Trophoblast cell (in vitro differentiated cells and primary cell): ENCODE data around the gene RBM47.

ENCODE experiments used
- DNase-seq, 2 donors: peaks; one replicate each; pipeline ENCODE4 v3.0.0-alpha.2; 2016
- H2AFZ ChIP-seq: 2 replicates; pipeline ENCODE4 v1.6.1; 2013; ENCODE audit warnings: low read length, moderate library complexity, mild to moderate bottlenecking; ENCODE audit not compliant: insufficient read depth, poor library complexity
- H2AK5ac ChIP-seq: 2 replicates; pipeline ENCODE4 v1.6.1; 2013; ENCODE audit warnings: mild to moderate bottlenecking, low read length
- H2BK120ac ChIP-seq: 2 replicates; pipeline ENCODE4 v1.6.1; 2013; ENCODE audit warnings: low read length, mild to moderate bottlenecking, moderate library complexity; ENCODE audit not compliant: insufficient read depth, poor library complexity
- H2BK12ac ChIP-seq: 2 replicates; pipeline ENCODE4 v1.6.1; 2013; ENCODE audit warnings: mild to moderate bottlenecking, low read length, moderate library complexity
- H2BK5ac ChIP-seq: 2 replicates; pipeline ENCODE4 v1.6.1; 2013; ENCODE audit warnings: low read length, low read depth, moderate library complexity, mild to moderate bottlenecking; ENCODE audit not compliant: poor library complexity
- H3K14ac ChIP-seq: 2 replicates; pipeline ENCODE4 v1.6.1; 2013; ENCODE audit warnings: mild to moderate bottlenecking, low read length
- H3K18ac ChIP-seq: 2 replicates; pipeline ENCODE4 v1.6.1; 2013; ENCODE audit warnings: mild to moderate bottlenecking, low read length
- H3K23ac ChIP-seq: 2 replicates; pipeline ENCODE4 v1.6.1; 2013; ENCODE audit warnings: low read length
- H3K27ac ChIP-seq: 2 replicates; pipeline ENCODE4 v1.5.1; 2013; ENCODE audit warnings: low read depth, mild to moderate bottlenecking, inconsistent platforms, low read length, moderate library complexity
- H3K27me3 ChIP-seq: 2 replicates; pipeline ENCODE4 v1.6.1; 2013; ENCODE audit warnings: inconsistent platforms, mild to moderate bottlenecking, low read length, moderate library complexity; ENCODE audit not compliant: insufficient read depth
- H3K36me3 ChIP-seq, 2 experiments: 1 replicate in 1 of 2; 2 replicates in 1 of 2; pipeline ENCODE4 v1.6.1; 2013; ENCODE audit warnings: low read length in 2 of 2, mild to moderate bottlenecking in 2 of 2, moderate library complexity in 1 of 2; ENCODE audit not compliant: insufficient read depth in 2 of 2, control insufficient read depth in 1 of 2
- H3K4ac ChIP-seq: 2 replicates; pipeline ENCODE4 v1.6.1; 2013; ENCODE audit warnings: low read depth, mild to moderate bottlenecking, low read length, moderate library complexity
- H3K4me1 ChIP-seq, 2 experiments: 1 replicate in 1 of 2; 2 replicates in 1 of 2; pipeline ENCODE4 v1.6.1; 2013; ENCODE audit warnings: low read length in 2 of 2, mild to moderate bottlenecking in 2 of 2, moderate library complexity in 1 of 2; ENCODE audit not compliant: insufficient read depth in 2 of 2, control insufficient read depth in 1 of 2
- H3K4me2 ChIP-seq: 2 replicates; pipeline ENCODE4 v1.6.1; 2013; ENCODE audit warnings: inconsistent platforms, mild to moderate bottlenecking, low read length, moderate library complexity
- H3K4me3 ChIP-seq: 2 replicates; pipeline ENCODE4 v1.5.1; 2013; ENCODE audit warnings: mild to moderate bottlenecking, low read depth, low read length, inconsistent platforms
- H3K79me1 ChIP-seq: one replicate; pipeline ENCODE4 v1.6.1; 2013; ENCODE audit warnings: low read length
- H3K79me2 ChIP-seq: 2 replicates; pipeline ENCODE4 v1.6.1; 2013; ENCODE audit warnings: low read length, mild to moderate bottlenecking; ENCODE audit not compliant: control insufficient read depth, insufficient read depth, poor library complexity
- H3K9ac ChIP-seq: 2 replicates; pipeline ENCODE4 v1.6.1; 2013; ENCODE audit warnings: mild to moderate bottlenecking, low read length
- H3K9me3 ChIP-seq: 2 replicates; pipeline ENCODE4 v1.6.1; 2013; ENCODE audit warnings: low read depth, mild to moderate bottlenecking, control low read depth, inconsistent platforms, low read length; ENCODE audit not compliant: insufficient read depth
- H4K12ac ChIP-seq: 2 replicates; pipeline ENCODE4 v1.6.1; 2013; ENCODE audit warnings: low read depth, mild to moderate bottlenecking, low read length, moderate library complexity
- H4K8ac ChIP-seq: 2 replicates; pipeline ENCODE4 v1.6.1; 2013; ENCODE audit warnings: low read depth, mild to moderate bottlenecking, low read length, moderate library complexity
- H4K91ac ChIP-seq: one replicate; pipeline ENCODE4 v1.6.1; 2013; ENCODE audit warnings: low read depth, mild to moderate bottlenecking, low read length, moderate library complexity
- WGBS: extraction: QIAGEN DNeasy Blood & Tissue Kit; methylation state at CpG from one replicate; pipeline ENCODE4 v1.1.7; 2013; ENCODE audit warnings: missing lambda C conversion rate; ENCODE audit not compliant: insufficient read length, insufficient coverage; ENCODE audit errors: extremely low coverage; 5-methylcytosine and 5-hydroxymethylcytosine counted together

RBM47 gene

GRCh38 chr4:40599431-40599830 lies 30.2 kb downstream of the RBM47 start:
- H4K91ac ChIP-seq, result no peak overlapping the region
- H3K79me1 ChIP-seq, result no peaks in the 10 kb centered on the region
- H3K79me2 ChIP-seq, result peaks cover 2% of the 10 kb centered on the region
- no peak overlapping the region for H3K4me3 ChIP-seq
- no peak overlapping the region for H3K14ac ChIP-seq
- H3K4me2 ChIP-seq, result no peak overlapping the region
- no peak overlapping the region for H3K23ac ChIP-seq
- no peak for DNase-seq
- H2BK12ac ChIP-seq, result no peak overlapping the region
- no peak overlapping the region for H3K18ac ChIP-seq
- no peak overlapping the region for H3K9ac ChIP-seq
- no peak overlapping the region for H4K12ac ChIP-seq
- no peak overlapping the region for H2AK5ac ChIP-seq
- no peaks in the 10 kb centered on the region for H3K36me3 ChIP-seq
- no peak overlapping the region for H3K4ac ChIP-seq
- no peaks in the 10 kb centered on the region for H3K27me3 ChIP-seq
- no peak overlapping the region for H2BK120ac ChIP-seq
- no peak overlapping the region for H4K8ac ChIP-seq
- no peak overlapping the region for H2AFZ ChIP-seq
- H3K9me3 ChIP-seq, result no peaks in the 10 kb centered on the region
- no peak overlapping the region for H3K27ac ChIP-seq
- no peaks in the 10 kb centered on the region for H3K4me1 ChIP-seq
- no CpG with 5 or more reads among the region's 2 CpGs for WGBS
- H2BK5ac ChIP-seq, result no peak overlapping the region

GRCh38 chr4:40596522-40596921 lies 33.1 kb downstream of the RBM47 start:
- H2AK5ac ChIP-seq, result no peak overlapping the region
- H3K14ac ChIP-seq, result no peak overlapping the region
- no peaks in the 10 kb centered on the region for H3K4me1 ChIP-seq
- no peaks in the 10 kb centered on the region for H3K36me3 ChIP-seq
- no peak overlapping the region for H3K27ac ChIP-seq
- H2AFZ ChIP-seq, result no peak overlapping the region
- no peak overlapping the region for H4K8ac ChIP-seq
- H3K4me3 ChIP-seq, result no peak overlapping the region
- H3K9me3 ChIP-seq, result no peaks in the 10 kb centered on the region
- H2BK120ac ChIP-seq, result no peak overlapping the region
- no peak overlapping the region for H4K12ac ChIP-seq
- H2BK12ac ChIP-seq, result no peak overlapping the region
- H3K4ac ChIP-seq, result no peak overlapping the region
- no peak overlapping the region for H3K4me2 ChIP-seq
- no peaks in the 10 kb centered on the region for H3K79me1 ChIP-seq
- H2BK5ac ChIP-seq, result no peak overlapping the region
- no CpG with 5 or more reads among the region's 4 CpGs for WGBS
- DNase-seq, result no peak
- H3K27me3 ChIP-seq, result no peaks in the 10 kb centered on the region
- H4K91ac ChIP-seq, result no peak overlapping the region
- no peak overlapping the region for H3K9ac ChIP-seq
- no peak overlapping the region for H3K18ac ChIP-seq
- peaks cover 2% of the 10 kb centered on the region for H3K79me2 ChIP-seq
- no peak overlapping the region for H3K23ac ChIP-seq

- WGBS, result no CpG with 5 or more reads among the region's 5 CpGs
These were observed 33.7 kb downstream of the RBM47 start for GRCh38 chr4:40595981-40596380.

GRCh38 chr4:40594261-40595178 lies 35.1 kb downstream of the RBM47 start:
- no peak overlapping the region for H3K4me3 ChIP-seq

More at GRCh38 chr4:40595981-40596380, 33.7 kb downstream of the RBM47 start:
- Histone ChIP-seq H3K23ac (no peak overlapping the region), H2AFZ (no peak overlapping the region), H3K4ac (no peak overlapping the region), H3K79me1 (no peaks in the 10 kb centered on the region), H2AK5ac (no peak overlapping the region), H3K4me1 (no peaks in the 10 kb centered on the region), H3K9ac (no peak overlapping the region), H3K79me2 (no peaks in the 10 kb centered on the region), H3K4me2 (no peak overlapping the region), H3K4me3 (no peak overlapping the region), H3K14ac (no peak overlapping the region), H4K91ac (no peak overlapping the region), H3K18ac (no peak overlapping the region), H4K12ac (no peak overlapping the region), H3K27ac (no peak overlapping the region), H4K8ac (no peak overlapping the region), H2BK12ac (no peak overlapping the region), H2BK5ac (no peak overlapping the region), H2BK120ac (no peak overlapping the region), H3K27me3 (no peaks in the 10 kb centered on the region), H3K36me3 (no peaks in the 10 kb centered on the region), H3K9me3 (no peaks in the 10 kb centered on the region)
- peak in 1 of 2 donors; percentile 52 for DNase-seq

More at GRCh38 chr4:40594261-40595178, 35.1 kb downstream of the RBM47 start:
- Histone ChIP-seq H4K91ac (no peak overlapping the region), H3K4me2 (no peak overlapping the region), H3K9ac (no peak overlapping the region), H4K8ac (no peak overlapping the region), H3K9me3 (no peaks in the 10 kb centered on the region), H3K18ac (no peak overlapping the region), H2AFZ (no peak overlapping the region), H3K79me1 (no peaks in the 10 kb centered on the region), H3K4ac (no peak overlapping the region), H3K36me3 (no peaks in the 10 kb centered on the region), H3K27ac (no peak overlapping the region), H3K27me3 (no peaks in the 10 kb centered on the region), H4K12ac (no peak overlapping the region), H2BK12ac (no peak overlapping the region), H2BK120ac (no peak overlapping the region), H2BK5ac (no peak overlapping the region), H3K79me2 (no peaks in the 10 kb centered on the region), H3K4me1 (no peaks in the 10 kb centered on the region), H3K23ac (no peak overlapping the region), H3K14ac (no peak overlapping the region), H2AK5ac (no peak overlapping the region)
- no CpG with 5 or more reads among the region's 14 CpGs for WGBS
- no peak for DNase-seq
